Activated T-cell treated with anti-CD3 and anti-CD28 coated beads, Interleukin-2, amount 50 U/mL, for 24 hours (primary cell): Measurements from ENCODE around the gene FBXO33.

Experiments
- DNase-seq: peaks from one replicate; pipeline ENCODE4 v3.0.0-alpha.2; 2020
- H3K27ac Mint-ChIP-seq: 2 replicates; pipeline ENCODE4 v1.8.0; 2020; ENCODE audit warnings: mild to moderate bottlenecking, mixed read lengths
- H3K27me3 Mint-ChIP-seq: 2 replicates; pipeline ENCODE4 v1.8.0; 2020; ENCODE audit warnings: mixed read lengths
- H3K36me3 Mint-ChIP-seq: 2 replicates; pipeline ENCODE4 v1.8.0; 2020; ENCODE audit warnings: low read depth, mixed read lengths
- H3K4me1 Mint-ChIP-seq: 2 replicates; pipeline ENCODE4 v1.8.0; 2020; ENCODE audit warnings: low read depth, mixed read lengths
- H3K4me3 Mint-ChIP-seq: 2 replicates; pipeline ENCODE4 v1.8.0; 2020; ENCODE audit warnings: mild to moderate bottlenecking, moderate library complexity, mixed read lengths
- H3K9me3 Mint-ChIP-seq: 2 replicates; pipeline ENCODE4 v1.8.0; 2020; ENCODE audit warnings: mixed read lengths

Gene FBXO33

DNA sequence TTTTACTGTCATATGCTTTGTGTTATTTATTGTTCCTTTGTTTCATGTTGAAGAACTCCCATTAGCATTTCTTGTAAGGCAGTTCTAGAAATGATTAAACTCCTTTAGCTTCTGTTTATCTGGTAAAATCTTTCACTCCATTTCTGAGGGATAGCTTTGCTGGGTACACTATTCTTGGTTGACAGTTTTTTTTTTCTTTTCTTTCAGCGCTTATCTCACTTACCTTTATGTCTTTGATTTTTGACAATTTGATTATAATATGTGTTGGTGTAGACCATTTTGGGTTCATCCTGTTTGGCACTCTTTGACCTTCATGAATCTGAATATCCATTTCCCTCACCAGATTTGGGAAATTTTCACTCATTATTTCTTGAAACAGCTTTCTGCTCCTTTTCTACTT, 16.2 kb downstream of the FBXO33 start:
- Mint-ChIP-seq H3K4me3 (no peak overlapping the region), H3K27me3 (no peaks in the 10 kb centered on the region), H3K27ac (no peak overlapping the region), H3K36me3 (peaks cover 63% of the 10 kb centered on the region), H3K4me1 (peaks cover 23% of the 10 kb centered on the region), H3K9me3 (peaks cover 26% of the 10 kb centered on the region)
- DNase-seq: no peak

DNA sequence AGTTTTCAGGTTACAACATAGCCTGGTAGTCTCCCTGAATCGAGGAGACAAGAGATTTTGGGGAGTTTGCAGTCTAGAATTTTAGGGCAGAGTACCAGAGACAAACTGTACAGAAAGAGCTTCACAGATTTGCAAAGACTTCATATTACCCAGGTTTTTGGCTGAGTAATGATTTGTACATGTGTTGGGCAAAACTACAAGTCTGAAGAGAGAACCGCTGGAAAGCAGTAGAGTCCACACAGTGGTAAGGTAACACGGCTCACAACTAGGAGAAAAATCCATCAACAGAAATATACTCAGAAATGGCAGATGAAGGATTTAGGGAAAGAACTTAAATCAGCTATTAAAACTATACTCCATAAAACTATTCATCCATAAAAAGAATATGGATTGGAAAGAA, 25.7 kb downstream of the FBXO33 start:
- peaks cover 30% of the 10 kb centered on the region for H3K4me1 Mint-ChIP-seq
- H3K4me3 Mint-ChIP-seq: no peak overlapping the region
- peaks cover 18% of the 10 kb centered on the region for H3K9me3 Mint-ChIP-seq
- no peaks in the 10 kb centered on the region for H3K27me3 Mint-ChIP-seq
- H3K27ac Mint-ChIP-seq: peak overlapping the region; percentile 44
- H3K36me3 Mint-ChIP-seq: peaks cover 32% of the 10 kb centered on the region
- no peak for DNase-seq

DNA sequence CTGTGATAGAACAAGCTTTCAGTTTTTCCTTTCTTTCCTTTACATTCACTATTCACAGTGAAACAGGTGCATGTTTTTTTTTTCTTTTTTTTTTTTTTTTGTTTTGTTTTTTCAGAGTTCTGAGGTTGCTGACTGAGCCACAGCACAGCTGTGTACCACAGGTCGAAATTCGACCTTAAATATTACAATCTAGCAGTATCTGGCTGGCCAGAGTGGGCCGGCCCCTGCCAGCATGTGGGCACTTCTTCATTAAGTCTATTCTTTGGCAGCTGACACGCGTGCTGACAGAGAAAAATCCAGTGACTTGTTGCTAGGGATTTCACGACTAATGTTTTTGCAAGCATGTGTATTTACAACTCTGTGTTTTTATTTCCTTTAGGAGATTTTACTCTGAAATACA, 33.9 kb downstream of the FBXO33 start:
- DNase-seq: no peak
- Mint-ChIP-seq H3K36me3 (peaks cover 64% of the 10 kb centered on the region), H3K4me3 (no peak overlapping the region), H3K9me3 (no peaks in the 10 kb centered on the region), H3K4me1 (peaks cover 16% of the 10 kb centered on the region), H3K27ac (no peak overlapping the region), H3K27me3 (no peaks in the 10 kb centered on the region)

DNA sequence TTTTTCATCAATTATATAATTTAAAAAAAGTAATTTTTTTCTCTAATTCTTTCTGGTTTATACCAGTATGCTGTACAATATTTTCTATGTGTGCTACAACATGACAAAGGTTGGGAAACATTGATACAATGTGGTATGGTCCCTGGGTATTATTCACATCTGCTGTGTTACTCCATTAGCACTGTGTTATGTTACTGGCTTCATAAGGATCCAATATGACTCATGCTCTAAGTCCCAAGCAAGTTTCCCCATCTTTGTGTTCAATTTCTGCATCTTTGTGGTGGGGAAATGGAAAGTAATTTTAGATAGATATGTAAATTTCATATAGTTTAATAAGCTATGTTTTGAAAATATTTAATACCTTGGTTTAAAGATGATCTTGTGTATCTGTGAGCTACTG, 35.8 kb downstream of the FBXO33 start:
- H3K27ac Mint-ChIP-seq: no peak overlapping the region
- peaks cover 14% of the 10 kb centered on the region for H3K4me1 Mint-ChIP-seq
- no peaks in the 10 kb centered on the region for H3K27me3 Mint-ChIP-seq
- H3K9me3 Mint-ChIP-seq: no peaks in the 10 kb centered on the region
- H3K36me3 Mint-ChIP-seq: peaks cover 58% of the 10 kb centered on the region
- no peak overlapping the region for H3K4me3 Mint-ChIP-seq
- DNase-seq: no peak

DNA sequence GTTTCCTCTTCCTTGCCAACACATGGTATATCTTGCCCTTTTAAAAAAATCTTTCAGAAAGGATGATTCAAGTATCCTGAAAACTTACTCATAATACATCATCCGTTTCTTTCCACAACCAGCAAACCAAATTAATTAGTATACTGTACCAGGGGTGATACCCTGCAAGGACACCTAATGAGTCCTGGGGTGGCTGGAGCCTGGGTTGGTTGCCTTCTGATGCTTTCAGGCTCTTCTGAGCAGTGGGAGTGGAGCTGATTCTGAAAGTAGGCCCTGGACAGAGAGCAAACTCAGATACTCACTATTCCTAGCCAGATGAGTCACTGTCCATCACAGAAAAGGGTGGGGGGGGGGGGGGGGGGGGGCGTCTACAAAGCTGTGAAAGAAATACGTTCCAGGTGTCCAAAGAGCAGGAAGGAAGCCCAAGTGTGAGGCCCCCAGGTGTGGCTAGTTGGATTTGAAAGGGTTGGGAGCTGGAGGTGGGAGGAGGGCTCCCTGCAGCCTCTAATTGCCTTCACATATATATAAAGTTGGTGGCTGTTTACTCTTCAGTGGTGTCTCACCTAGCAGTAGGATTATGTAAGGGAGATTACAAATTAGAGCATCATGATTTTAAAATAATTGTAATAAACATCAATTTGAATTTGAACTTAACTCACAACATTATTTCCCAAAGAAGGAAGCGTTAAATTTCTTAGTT, 36.5 kb downstream of the FBXO33 start:
- no peak overlapping the region for H3K4me3 Mint-ChIP-seq
- no peaks in the 10 kb centered on the region for H3K9me3 Mint-ChIP-seq
- H3K27me3 Mint-ChIP-seq: no peaks in the 10 kb centered on the region
- peaks cover 50% of the 10 kb centered on the region for H3K36me3 Mint-ChIP-seq
- H3K4me1 Mint-ChIP-seq: peaks cover 14% of the 10 kb centered on the region
- no peak for DNase-seq
- H3K27ac Mint-ChIP-seq: peak overlapping the region; percentile 80

DNA sequence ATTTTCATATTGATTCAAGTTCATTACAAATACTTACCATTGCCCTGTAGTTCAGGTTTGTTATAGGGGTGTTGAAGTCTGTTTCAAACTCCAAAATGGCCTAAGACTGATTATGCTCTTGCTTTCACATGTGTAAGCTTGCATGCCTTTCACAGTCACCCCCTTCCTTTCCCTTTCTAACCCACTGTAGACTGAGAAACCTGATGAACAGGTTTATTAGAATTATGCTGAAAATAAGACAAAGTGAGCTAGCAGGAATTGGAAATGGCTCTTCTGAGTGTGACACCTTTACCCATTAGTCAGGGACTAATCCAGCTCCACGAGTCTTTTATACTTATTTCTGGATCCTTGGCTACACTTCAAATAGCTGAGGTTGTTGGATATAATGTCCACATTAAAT, 38.9 kb downstream of the FBXO33 start:
- Mint-ChIP-seq H3K27me3 (no peaks in the 10 kb centered on the region), H3K27ac (no peak overlapping the region), H3K36me3 (peaks cover 27% of the 10 kb centered on the region), H3K4me3 (no peak overlapping the region), H3K9me3 (no peaks in the 10 kb centered on the region), H3K4me1 (peaks cover 14% of the 10 kb centered on the region)
- no peak for DNase-seq

DNA sequence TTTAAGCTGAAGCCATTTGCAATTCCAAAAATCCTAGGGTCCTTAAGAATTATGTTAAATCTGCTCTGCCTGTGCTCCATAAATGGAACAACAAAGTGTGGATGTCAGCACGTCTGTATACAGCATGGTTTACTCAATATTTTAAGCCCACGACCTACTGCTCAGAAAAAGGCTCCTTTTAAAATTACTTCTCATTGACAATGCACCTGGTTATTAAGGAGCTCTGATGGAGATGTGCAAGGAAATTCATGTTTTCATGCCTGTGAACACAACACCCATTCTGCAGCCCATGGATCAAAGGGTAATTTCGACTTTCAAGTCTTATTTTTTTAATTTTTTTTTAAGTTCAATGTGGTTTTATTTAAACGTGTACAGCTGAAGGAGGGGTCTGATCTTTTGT, 48.1 kb downstream of the FBXO33 start:
- Mint-ChIP-seq H3K27ac (no peak overlapping the region), H3K4me1 (peaks cover 28% of the 10 kb centered on the region), H3K4me3 (no peak overlapping the region), H3K36me3 (peaks cover 9% of the 10 kb centered on the region), H3K9me3 (no peaks in the 10 kb centered on the region), H3K27me3 (no peaks in the 10 kb centered on the region)
- no peak for DNase-seq

DNA sequence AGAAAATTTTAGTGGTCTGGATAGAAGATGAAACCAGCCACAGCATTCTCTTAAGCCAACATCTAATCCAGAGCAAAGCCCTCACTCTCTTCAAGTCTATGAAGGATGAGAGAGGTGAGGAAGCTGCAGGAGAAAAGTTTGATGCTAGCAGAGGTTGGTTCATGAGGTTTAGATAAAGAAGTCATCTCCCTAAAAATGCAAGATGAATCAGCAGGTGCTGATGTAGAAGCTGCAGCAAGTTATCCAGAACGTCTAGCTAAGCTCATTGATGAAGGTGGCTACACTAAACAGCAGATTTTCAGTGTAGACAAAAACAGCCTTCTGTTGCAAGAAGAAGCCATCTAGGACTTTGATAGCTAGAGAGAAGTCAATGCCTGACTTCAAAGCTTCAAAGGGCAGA, 48.5 kb downstream of the FBXO33 start:
- Mint-ChIP-seq H3K4me3 (no peak overlapping the region), H3K27ac (peak overlapping the region; percentile 66), H3K9me3 (no peaks in the 10 kb centered on the region), H3K27me3 (no peaks in the 10 kb centered on the region), H3K36me3 (peaks cover 9% of the 10 kb centered on the region), H3K4me1 (peaks cover 28% of the 10 kb centered on the region)
- DNase-seq: no peak

DNA sequence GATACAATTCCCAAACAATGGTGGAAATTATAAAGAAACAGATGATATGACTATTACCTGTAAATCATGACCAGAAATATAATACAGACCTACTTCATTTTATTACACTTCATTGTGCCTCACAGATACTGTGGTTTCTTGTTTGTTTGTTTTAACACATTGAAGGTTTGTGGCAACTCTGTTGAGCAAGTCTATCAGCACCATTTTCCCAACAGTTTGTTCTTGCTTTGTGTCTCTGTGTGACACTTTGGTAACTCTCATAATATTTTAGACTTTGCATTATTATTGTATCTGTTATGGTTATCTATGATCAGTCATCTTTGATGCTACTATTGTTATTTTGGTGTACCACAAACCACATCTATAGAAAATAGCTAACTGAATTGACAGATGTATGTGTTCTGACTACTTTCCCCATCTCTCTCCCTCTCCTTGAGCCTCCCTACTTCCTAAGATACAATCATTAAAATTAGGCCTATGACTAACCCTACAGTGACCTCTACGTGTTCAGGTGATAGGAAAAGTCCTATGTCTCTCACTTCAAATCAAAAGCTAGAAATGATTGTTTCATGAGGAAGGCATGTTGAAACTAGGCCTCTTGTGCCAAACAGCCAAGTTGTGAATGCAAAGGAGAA, 49.1 kb downstream of the FBXO33 start:
- Mint-ChIP-seq H3K9me3 (no peaks in the 10 kb centered on the region), H3K36me3 (peaks cover 9% of the 10 kb centered on the region), H3K4me1 (peaks cover 28% of the 10 kb centered on the region), H3K4me3 (no peak overlapping the region), H3K27ac (peak overlapping the region; percentile 66), H3K27me3 (no peaks in the 10 kb centered on the region)
- no peak for DNase-seq

DNA sequence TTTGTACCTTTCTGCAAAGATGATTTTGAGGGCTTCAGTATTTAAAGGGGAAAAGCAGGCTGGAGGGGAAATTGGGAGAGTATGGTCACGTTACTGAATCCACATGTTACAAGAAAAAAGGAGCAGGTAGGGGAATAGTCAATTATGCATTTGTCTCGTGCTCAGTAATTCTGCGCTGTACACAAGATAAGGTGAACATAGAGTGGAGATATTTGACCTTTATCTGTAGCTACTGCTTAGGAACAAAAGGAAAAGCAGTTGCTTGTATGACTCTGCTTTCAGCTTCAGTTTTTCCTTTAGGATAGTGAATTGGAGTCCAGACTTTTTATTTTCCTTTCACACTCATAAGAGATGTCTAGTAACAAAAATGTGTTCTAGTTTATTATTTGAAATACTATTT, 49.8 kb downstream of the FBXO33 start:
- Mint-ChIP-seq H3K27me3 (no peaks in the 10 kb centered on the region), H3K9me3 (no peaks in the 10 kb centered on the region), H3K4me1 (peaks cover 28% of the 10 kb centered on the region), H3K36me3 (peaks cover 9% of the 10 kb centered on the region), H3K4me3 (no peak overlapping the region), H3K27ac (no peak overlapping the region)
- no peak for DNase-seq

DNA sequence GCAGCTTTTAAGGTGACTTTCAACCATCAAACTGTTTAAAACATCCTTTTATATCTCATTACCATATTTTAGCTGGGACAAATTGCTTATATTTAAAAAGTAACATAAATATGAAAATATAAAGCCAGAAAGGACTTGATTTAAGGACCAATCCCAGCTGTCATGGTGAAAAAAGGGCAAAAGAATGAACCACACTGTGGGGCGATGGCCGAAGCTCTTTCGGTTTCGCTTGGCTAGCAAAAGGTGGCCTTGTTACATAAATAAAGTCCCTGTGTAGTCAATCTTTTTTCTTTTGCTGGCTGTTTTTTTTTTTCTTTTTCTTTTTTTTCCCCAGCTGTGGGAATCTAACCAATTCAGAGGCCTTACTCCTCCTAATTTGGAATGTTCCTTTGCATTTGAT, 50.9 kb downstream of the FBXO33 start:
- H3K4me3 Mint-ChIP-seq: no peak overlapping the region
- peaks cover 36% of the 10 kb centered on the region for H3K4me1 Mint-ChIP-seq
- DNase-seq: no peak
- peaks cover 3% of the 10 kb centered on the region for H3K36me3 Mint-ChIP-seq
- H3K27me3 Mint-ChIP-seq: no peaks in the 10 kb centered on the region
- H3K9me3 Mint-ChIP-seq: no peaks in the 10 kb centered on the region
- no peak overlapping the region for H3K27ac Mint-ChIP-seq

DNA sequence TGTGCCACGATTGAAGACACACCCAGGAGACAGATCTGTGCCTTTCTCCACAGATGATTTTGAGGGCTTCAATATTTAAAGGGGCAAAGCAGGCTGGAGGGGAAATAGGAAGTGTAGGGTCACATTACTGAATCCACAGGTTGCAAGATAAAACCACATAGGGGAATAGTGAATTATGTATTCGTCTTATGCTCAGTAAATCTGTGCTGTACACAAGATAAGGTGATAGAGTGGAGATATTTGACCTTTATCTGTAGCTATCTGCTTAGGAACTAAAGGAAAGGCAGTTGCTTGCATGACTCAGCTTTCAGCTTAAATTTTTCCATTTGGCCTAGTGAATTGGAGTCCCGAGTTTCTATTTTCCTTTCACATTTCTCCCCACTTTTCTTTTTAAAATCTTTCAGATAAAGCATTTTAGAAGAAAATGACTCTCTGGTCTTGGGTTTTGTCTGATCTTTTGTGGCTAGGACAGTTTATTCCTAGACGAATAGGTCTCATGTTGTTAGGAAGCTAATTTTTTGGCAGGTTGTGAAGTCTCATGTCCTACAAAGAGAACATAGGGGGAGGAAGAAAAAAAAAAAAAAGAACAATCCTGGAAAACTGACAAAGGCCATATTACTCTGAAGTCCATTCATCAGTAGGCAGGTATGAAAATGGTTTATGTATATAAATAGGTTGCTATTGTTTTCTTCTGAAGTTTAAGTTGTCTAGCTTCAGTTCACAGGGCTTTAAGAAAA, 55.4 kb downstream of the FBXO33 start:
- H3K4me1 Mint-ChIP-seq: peaks cover 9% of the 10 kb centered on the region
- no peak for DNase-seq
- H3K9me3 Mint-ChIP-seq: no peaks in the 10 kb centered on the region
- no peaks in the 10 kb centered on the region for H3K27me3 Mint-ChIP-seq
- H3K36me3 Mint-ChIP-seq: no peaks in the 10 kb centered on the region
- H3K4me3 Mint-ChIP-seq: no peak overlapping the region
- H3K27ac Mint-ChIP-seq: peak overlapping the region; percentile 6

DNA sequence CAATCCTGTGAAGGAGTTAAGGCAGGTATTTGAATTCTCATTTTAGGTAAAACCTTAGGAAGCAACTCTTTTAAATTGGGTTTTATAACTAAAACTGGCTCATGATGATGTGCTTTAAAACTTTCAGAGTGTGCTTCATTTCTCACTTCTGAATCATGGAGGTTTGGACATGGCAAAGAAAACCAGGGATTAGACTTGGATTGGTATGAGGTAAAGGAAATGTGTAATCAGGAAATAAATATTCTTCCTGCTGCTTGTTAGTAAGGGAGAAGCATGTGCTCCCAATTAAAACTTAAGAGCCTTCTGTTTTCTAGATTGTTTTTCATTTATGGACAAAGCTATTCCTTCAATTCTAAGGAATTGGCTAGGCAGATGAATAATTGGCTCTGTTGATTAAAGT, 57.4 kb downstream of the FBXO33 start:
- Mint-ChIP-seq H3K27me3 (no peaks in the 10 kb centered on the region), H3K4me1 (peaks cover 8% of the 10 kb centered on the region)
- no peak for DNase-seq

DNA sequence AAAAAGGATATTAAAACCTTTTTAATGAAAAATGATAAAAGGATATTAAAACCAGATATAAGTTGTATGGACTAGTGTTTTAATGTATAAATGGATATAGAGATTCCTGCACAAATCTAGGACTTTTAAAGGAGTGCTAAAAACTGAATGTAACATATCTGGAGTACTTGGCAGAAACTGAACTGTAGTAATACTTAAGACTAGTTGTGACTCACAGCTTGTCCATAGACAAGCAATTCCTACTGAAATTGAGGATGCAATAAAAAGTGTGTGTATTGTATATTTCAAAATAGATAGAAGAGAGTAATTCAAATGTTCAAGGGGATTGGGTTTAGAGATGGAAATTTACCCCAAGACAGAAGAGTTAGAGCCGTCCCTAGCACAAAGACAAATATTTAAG, 59.6 kb downstream of the FBXO33 start:
- peaks cover 8% of the 10 kb centered on the region for H3K4me1 Mint-ChIP-seq
- no peak for DNase-seq
- no peak overlapping the region for H3K27ac Mint-ChIP-seq
- H3K9me3 Mint-ChIP-seq: no peaks in the 10 kb centered on the region
- no peaks in the 10 kb centered on the region for H3K27me3 Mint-ChIP-seq
- peaks cover 8% of the 10 kb centered on the region for H3K36me3 Mint-ChIP-seq
- H3K4me3 Mint-ChIP-seq: no peak overlapping the region

More for the DNA sequence above, 57.4 kb downstream of the FBXO33 start:
- Mint-ChIP-seq H3K36me3 (peaks cover 8% of the 10 kb centered on the region), H3K9me3 (no peaks in the 10 kb centered on the region), H3K4me3 (no peak overlapping the region), H3K27ac (no peak overlapping the region)

DNA sequence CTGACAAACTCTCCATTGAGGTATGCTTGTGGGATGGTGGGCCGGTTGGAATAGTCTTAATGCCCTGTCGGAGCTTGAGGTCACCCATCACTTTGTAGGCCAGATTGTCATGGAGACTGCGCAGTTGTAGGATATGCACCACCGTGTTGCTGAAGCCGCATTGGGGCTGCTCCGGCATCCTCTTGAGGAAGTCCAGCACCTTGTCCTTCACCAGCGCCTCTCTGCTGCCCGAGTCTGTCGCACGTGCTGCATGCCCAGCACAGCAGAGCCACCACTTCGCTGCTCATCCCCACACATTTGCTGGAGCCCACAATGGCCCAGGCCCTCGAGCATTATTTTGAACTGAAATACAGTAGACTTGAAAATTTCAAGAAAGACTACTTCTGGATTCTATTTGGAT, 61.8 kb downstream of the FBXO33 start:
- Mint-ChIP-seq H3K27me3 (no peaks in the 10 kb centered on the region), H3K9me3 (no peaks in the 10 kb centered on the region), H3K36me3 (peaks cover 14% of the 10 kb centered on the region), H3K4me1 (no peaks in the 10 kb centered on the region), H3K4me3 (no peak overlapping the region), H3K27ac (no peak overlapping the region)
- no peak for DNase-seq
